Astrocyte (in vitro differentiated cells and primary cell): ENCODE results near the gene PDE6H. TPM values are rescaled to one million over a fixed set of nuclear protein-coding genes. Genes with fewer than 3 reads are reported as not detected.

Source experiments
- DNase-seq: peaks from one replicate; pipeline ENCODE4 v3.0.0-alpha.2; 2010; ENCODE audit warnings: low read depth
- FAIRE-seq: peaks from 2 replicates; lab custom pipeline; 2011; peaks lifted over from hg19 to GRCh38; lab: Jason Lieb, UNC
- H2AFZ ChIP-seq: 2 replicates; pipeline ENCODE4 v1.6.0; 2012; ENCODE audit warnings: low read depth, low read length, inconsistent platforms
- H3K27ac ChIP-seq: 2 replicates; pipeline ENCODE4 v1.5.1; 2011; ENCODE audit warnings: low read depth, low read length, inconsistent platforms
- H3K27me3 ChIP-seq: 2 replicates; pipeline ENCODE4 v1.6.0; 2011; ENCODE audit warnings: low read length, inconsistent platforms; ENCODE audit not compliant: insufficient read depth
- H3K36me3 ChIP-seq: 2 replicates; pipeline ENCODE4 v1.5.1; 2011; ENCODE audit warnings: low read length, inconsistent platforms; ENCODE audit not compliant: insufficient read depth
- H3K4me1 ChIP-seq: 2 replicates; pipeline ENCODE4 v1.5.1; 2011; ENCODE audit warnings: low read length, inconsistent platforms; ENCODE audit not compliant: insufficient read depth
- H3K4me2 ChIP-seq: 2 replicates; pipeline ENCODE4 v1.6.0; 2012; ENCODE audit warnings: low read length, inconsistent platforms
- H3K4me3 ChIP-seq: 2 replicates; pipeline ENCODE4 v1.5.1; 2011; ENCODE audit warnings: low read depth, mild to moderate bottlenecking, low read length, inconsistent platforms; ENCODE audit not compliant: insufficient read depth
- H3K79me2 ChIP-seq: 2 replicates; pipeline ENCODE4 v1.6.0; 2012; ENCODE audit warnings: mild to moderate bottlenecking, low read length, inconsistent platforms; ENCODE audit not compliant: insufficient read depth
- H3K9ac ChIP-seq: 2 replicates; pipeline ENCODE4 v1.6.0; 2012; ENCODE audit warnings: mild to moderate bottlenecking, low read length, inconsistent platforms
- H3K9me3 ChIP-seq: 2 replicates; pipeline ENCODE4 v1.5.1; 2012; ENCODE audit warnings: low read depth, mild to moderate bottlenecking, low read length, inconsistent platforms; ENCODE audit not compliant: insufficient read depth
- H4K20me1 ChIP-seq: 2 replicates; pipeline ENCODE4 v1.6.0; 2012; ENCODE audit warnings: low read length, inconsistent platforms; ENCODE audit not compliant: insufficient read depth
- H3K27ac Mint-ChIP-seq: one replicate; pipeline ENCODE4 v1.8.0; 2021; ENCODE audit warnings: mild to moderate bottlenecking, mixed read lengths; ENCODE audit not compliant: unreplicated experiment
- H3K27me3 Mint-ChIP-seq: one replicate; pipeline ENCODE4 v1.8.0; 2021; ENCODE audit warnings: low read depth, mixed read lengths; ENCODE audit not compliant: unreplicated experiment
- H3K36me3 Mint-ChIP-seq: one replicate; pipeline ENCODE4 v1.8.0; 2021; ENCODE audit warnings: low read depth, mixed read lengths; ENCODE audit not compliant: unreplicated experiment
- H3K4me1 Mint-ChIP-seq: one replicate; pipeline ENCODE4 v1.8.0; 2021; ENCODE audit warnings: low read depth, mixed read lengths; ENCODE audit not compliant: unreplicated experiment
- H3K4me3 Mint-ChIP-seq: one replicate; pipeline ENCODE4 v1.8.0; 2021; ENCODE audit warnings: mild to moderate bottlenecking, moderate library complexity, mixed read lengths; ENCODE audit not compliant: unreplicated experiment
- H3K9me3 Mint-ChIP-seq: one replicate; pipeline ENCODE4 v1.8.0; 2021; ENCODE audit warnings: mild to moderate bottlenecking, mixed read lengths; ENCODE audit not compliant: unreplicated experiment
- CTCF ChIP-seq: IDR thresholded peaks from 2 replicates; pipeline ENCODE4 v1.5.1; 2011; ENCODE audit warnings: low read depth, mild to moderate bottlenecking, inconsistent platforms, low read length, moderate library complexity; ENCODE audit not compliant: insufficient read depth
- EZH2 ChIP-seq: IDR thresholded peaks from 2 replicates; pipeline ENCODE4 v1.6.1; 2012; ENCODE audit warnings: mild to moderate bottlenecking, low read length, inconsistent platforms; ENCODE audit not compliant: insufficient read depth
- total RNA-seq: library from RNA; stranded (reverse); gene quantifications from 2 replicates; pipeline ENCODE4 v1.2.1, GENCODE V29; 2021

The PDE6H gene
- total RNA-seq, 1 donor from 2014 or later = not detected

GRCh38 chr12:14999021-14999694, 26.3 kb downstream of the PDE6H start:
- no peaks in the 10 kb centered on the region for H3K79me2 ChIP-seq
- H3K4me3 ChIP-seq = no peak overlapping the region
- no peak overlapping the region for H3K4me2 ChIP-seq
- H3K27me3 Mint-ChIP-seq = no peaks in the 10 kb centered on the region
- H3K4me1 ChIP-seq = no peaks in the 10 kb centered on the region
- no peaks in the 10 kb centered on the region for H4K20me1 ChIP-seq
- DNase-seq = peak; percentile 83
- H3K9ac ChIP-seq = no peak overlapping the region
- H3K4me1 Mint-ChIP-seq = peaks cover 10% of the 10 kb centered on the region
- H3K27ac Mint-ChIP-seq = no peak overlapping the region
- no peaks in the 10 kb centered on the region for H3K27me3 ChIP-seq
- H3K27ac ChIP-seq = no peak overlapping the region
- no peak overlapping the region for H3K4me3 Mint-ChIP-seq
- no peak for FAIRE-seq
- TF ChIP-seq EZH2 = no peak
- no peak for TF ChIP-seq CTCF
- no peaks in the 10 kb centered on the region for H3K9me3 Mint-ChIP-seq
- H3K9me3 ChIP-seq = no peaks in the 10 kb centered on the region
- H3K36me3 ChIP-seq = no peaks in the 10 kb centered on the region
- H3K36me3 Mint-ChIP-seq = no peaks in the 10 kb centered on the region
- H2AFZ ChIP-seq = no peak overlapping the region

DNA sequence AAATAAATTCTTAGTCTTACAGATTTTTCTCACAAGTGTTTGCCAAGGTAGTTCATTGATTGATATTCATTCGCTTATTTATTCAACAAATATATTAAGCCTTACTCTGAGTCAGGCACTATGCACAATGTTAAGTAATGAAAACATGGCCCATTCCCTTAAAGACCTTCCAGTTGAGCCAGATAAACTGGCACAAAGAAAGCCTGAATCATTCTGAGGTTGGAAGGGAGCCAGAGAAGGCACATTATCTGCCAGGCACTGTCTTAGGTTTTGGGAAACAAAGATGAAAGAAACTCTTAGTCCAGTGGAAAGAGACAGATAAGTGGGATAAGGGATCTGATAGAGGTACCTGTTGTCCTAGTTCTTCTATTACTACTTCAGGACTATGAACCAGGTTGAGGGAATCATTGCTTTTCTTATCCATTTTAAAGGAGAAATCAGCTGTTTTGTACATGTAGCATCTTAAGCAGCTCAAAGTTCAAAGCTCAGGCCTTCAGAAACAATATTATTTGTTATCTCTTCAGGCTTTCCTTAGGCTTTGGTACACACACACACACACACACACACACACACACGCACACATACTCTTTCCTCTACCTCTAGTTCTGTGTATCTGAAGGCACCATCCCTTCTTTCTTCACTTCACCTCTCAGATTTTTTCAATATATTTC, 27.0 kb downstream of the PDE6H start:
- Histone ChIP-seq H4K20me1 (no peaks in the 10 kb centered on the region), H3K4me2 (no peak overlapping the region), H3K27ac (no peak overlapping the region), H2AFZ (no peak overlapping the region), H3K27me3 (no peaks in the 10 kb centered on the region), H3K9me3 (no peaks in the 10 kb centered on the region), H3K36me3 (no peaks in the 10 kb centered on the region), H3K79me2 (no peaks in the 10 kb centered on the region), H3K4me1 (no peaks in the 10 kb centered on the region), H3K9ac (no peak overlapping the region), H3K4me3 (no peak overlapping the region)
- no peak overlapping the region for H3K27ac Mint-ChIP-seq
- DNase-seq (no peak), FAIRE-seq (no peak)
- H3K4me3 Mint-ChIP-seq = no peak overlapping the region
- no peaks in the 10 kb centered on the region for H3K36me3 Mint-ChIP-seq
- no peak for TF ChIP-seq CTCF
- H3K4me1 Mint-ChIP-seq = peaks cover 6% of the 10 kb centered on the region
- H3K9me3 Mint-ChIP-seq = no peaks in the 10 kb centered on the region
- H3K27me3 Mint-ChIP-seq = no peaks in the 10 kb centered on the region

DNA sequence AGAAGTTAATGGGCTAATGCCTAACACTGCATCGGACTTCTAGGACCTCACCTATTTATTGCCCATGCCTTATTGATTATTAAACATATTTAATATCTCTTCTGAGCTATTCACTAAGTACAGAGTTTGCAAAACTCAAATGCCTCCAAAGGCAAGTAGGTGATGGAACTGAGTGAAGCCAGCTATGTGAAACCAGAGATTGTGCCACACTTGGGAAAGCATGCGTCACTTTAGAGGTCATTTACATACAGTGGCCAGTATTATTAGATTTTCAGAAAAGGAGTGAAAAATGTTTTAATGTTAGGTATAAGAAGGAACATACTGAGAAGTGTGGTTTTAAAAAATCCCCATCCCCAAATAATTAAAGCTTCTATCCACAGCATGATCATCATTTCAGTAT, 27.7 kb downstream of the PDE6H start:
- H3K27me3 Mint-ChIP-seq = no peaks in the 10 kb centered on the region
- FAIRE-seq (no peak), DNase-seq (no peak)
- Histone ChIP-seq H3K9ac (no peak overlapping the region), H3K4me1 (no peaks in the 10 kb centered on the region), H2AFZ (no peak overlapping the region), H3K27ac (no peak overlapping the region), H3K9me3 (no peaks in the 10 kb centered on the region), H3K27me3 (no peaks in the 10 kb centered on the region), H3K4me3 (no peak overlapping the region), H4K20me1 (no peaks in the 10 kb centered on the region), H3K79me2 (no peaks in the 10 kb centered on the region), H3K4me2 (no peak overlapping the region), H3K36me3 (no peaks in the 10 kb centered on the region)
- H3K4me1 Mint-ChIP-seq = peaks cover 6% of the 10 kb centered on the region
- no peak overlapping the region for H3K27ac Mint-ChIP-seq
- H3K9me3 Mint-ChIP-seq = no peaks in the 10 kb centered on the region
- H3K4me3 Mint-ChIP-seq = no peak overlapping the region
- TF ChIP-seq CTCF (no peak), EZH2 (no peak)
- H3K36me3 Mint-ChIP-seq = no peaks in the 10 kb centered on the region
